H1 (cell line): Measurements from ENCODE around the gene CCIN.

ENCODE experiments used
- CTCF ChIP-seq, 3 experiments: IDR thresholded peaks; 1 replicate in 2 of 3; 2 replicates in 1 of 3; pipeline versions ENCODE4 v1.5.1 to v1.6.1; 2011; ENCODE audit warnings: low read length in 3 of 3, mild to moderate bottlenecking in 3 of 3, inconsistent platforms in 2 of 3, low read depth in 1 of 3, moderate library complexity in 1 of 3; ENCODE audit not compliant: insufficient read depth in 1 of 3; ENCODE audit errors: control extremely low read depth in 1 of 3
- EP300 ChIP-seq, 2 experiments: IDR thresholded peaks; 1 replicate in 1 of 2; 2 replicates in 1 of 2; pipeline ENCODE4 v1.6.1; 2011 to 2012; ENCODE audit warnings: low read depth in 2 of 2, low read length in 2 of 2, mild to moderate bottlenecking in 2 of 2, borderline replicate concordance in 1 of 2, inconsistent platforms in 1 of 2, moderate library complexity in 1 of 2
- EZH2 ChIP-seq: fragments of 200-600 bp; sonication (generic); IDR thresholded peaks from 2 replicates; pipeline ENCODE4 v1.7.1; 2012; ENCODE audit warnings: low read depth, mild to moderate bottlenecking, moderate library complexity, low read length, inconsistent platforms; ENCODE audit not compliant: severe bottlenecking
- KDM1A ChIP-seq: fragments of 200-600, 300-600 bp; sonication (generic); IDR thresholded peaks from 2 replicates; pipeline ENCODE4 v1.7.1; 2016; ENCODE audit warnings: mild to moderate bottlenecking, low read length, borderline replicate concordance
- MAX ChIP-seq: IDR thresholded peaks from 2 replicates; pipeline ENCODE4 v1.6.1; 2012; ENCODE audit warnings: inconsistent platforms
- NRF1 ChIP-seq: IDR thresholded peaks from 2 replicates; pipeline ENCODE4 v1.6.1; 2011; ENCODE audit warnings: mild to moderate bottlenecking, low read depth, low read length, improper control_type of control experiment
- POLR2A ChIP-seq, 2 experiments: IDR thresholded peaks; 1 replicate in 1 of 2; 2 replicates in 1 of 2; pipeline ENCODE4 v1.6.1; 2011; ENCODE audit warnings: low read depth in 2 of 2, low read length in 2 of 2, mild to moderate bottlenecking in 2 of 2; ENCODE audit errors: control extremely low read depth in 1 of 2
- POLR2AphosphoS5 ChIP-seq: IDR thresholded peaks from 2 replicates; pipeline ENCODE4 v1.6.1; 2011; ENCODE audit warnings: low read depth, low read length
- SP1 ChIP-seq: IDR thresholded peaks from 2 replicates; pipeline ENCODE4 v1.6.1; 2011; ENCODE audit warnings: low read depth, low read length
- TAF7 ChIP-seq: optimal IDR thresholded peaks from 2 replicates; pipeline ENCODE3; 2011; ENCODE audit warnings: low read depth, mild to moderate bottlenecking, inconsistent platforms, low read length, moderate library complexity, borderline replicate concordance

DNA sequence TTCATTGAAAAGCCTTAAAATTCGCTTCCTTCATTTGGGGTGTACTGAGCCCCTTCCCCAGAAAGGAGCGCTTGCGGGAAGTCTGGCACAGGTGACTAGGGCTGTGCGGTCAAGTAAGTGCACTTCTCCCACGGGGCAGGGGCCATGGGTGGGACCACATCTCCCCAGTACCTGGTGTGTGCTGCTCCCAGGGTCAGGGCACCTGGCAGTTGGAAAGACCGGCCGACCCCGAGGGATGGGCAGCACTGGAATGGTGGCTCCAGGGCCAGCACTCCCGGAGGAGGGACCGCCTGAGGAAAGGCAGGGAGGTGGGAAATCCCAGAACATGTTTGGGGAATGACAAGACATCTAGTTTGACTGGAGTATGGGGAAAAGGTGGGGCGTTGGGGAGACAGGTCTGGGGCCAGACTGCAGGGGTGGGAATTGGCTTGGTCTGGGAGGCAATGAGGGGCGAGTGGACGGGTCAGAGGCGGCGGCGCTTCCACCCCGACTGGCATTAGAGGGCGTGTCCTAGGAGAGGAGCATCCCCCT, 33.4 kb upstream of the CCIN start:
- no peak for TF ChIP-seq NRF1
- TF ChIP-seq POLR2AphosphoS5 = no peak
- TF ChIP-seq EZH2 = no peak
- no peak for TF ChIP-seq SP1
- no peak for TF ChIP-seq CTCF (IDR thresholded peaks at IDR 0.05; ENCODE audit: control extremely low read depth in 1 of 3, insufficient read depth in 1 of 3, low read depth in 1 of 3, low read length in 3 of 3)
- TF ChIP-seq TAF7 = no peak
- no peak for TF ChIP-seq KDM1A
- TF ChIP-seq POLR2A (IDR thresholded peaks at IDR 0.05; ENCODE audit: control extremely low read depth in 1 of 2, low read depth in 2 of 2, low read length in 2 of 2) = no peak
- no peak for TF ChIP-seq EP300 (IDR thresholded peaks at IDR 0.05; ENCODE audit: borderline replicate concordance in 1 of 2, low read depth in 2 of 2, low read length in 2 of 2)
- TF ChIP-seq MAX = no peak
